Activated CD4-positive, alpha-beta T cell treated with anti-CD3 and anti-CD28 coated beads, Interleukin-2, Interleukin-4, amounts not matched to agents 100 ng/mL and 50 ng/mL, durations not matched to agents 16 hours and 8 hours (primary cell): Measurements from ENCODE around the gene TMEM163.
"Not testable (repeated sequence)": the region's sequence is repeated elsewhere in the genome, so short reads cannot be mapped to it uniquely, and the experiment has no call there.

Experiments used
- DNase-seq: peaks from one replicate; pipeline ENCODE4 v3.0.0-alpha.2; 2020; ENCODE audit warnings: low spot score

TMEM163 gene

GRCh38 chr2:134619250-134619649 is 99.5 kb downstream of the TMEM163 start:
- DNase-seq, result no peak

- DNase-seq, result not testable (repeated sequence)
Measured at GRCh38 chr2:134615480-134615879, 103.3 kb downstream of the TMEM163 start.

- no peak for DNase-seq
Measured at GRCh38 chr2:134611316-134611715, 107.5 kb downstream of the TMEM163 start.

GRCh38 chr2:134610871-134611270 is 107.9 kb downstream of the TMEM163 start:
- no peak for DNase-seq

GRCh38 chr2:134609924-134610513 is 108.8 kb downstream of the TMEM163 start:
- DNase-seq, result no peak

GRCh38 chr2:134603966-134604365 is 114.8 kb downstream of the TMEM163 start:
- DNase-seq, result no peak

- no peak for DNase-seq
Measured at GRCh38 chr2:134602666-134603065, 116.1 kb downstream of the TMEM163 start.

- DNase-seq, result no peak
Measured at GRCh38 chr2:134601264-134601663, 117.5 kb downstream of the TMEM163 start.

GRCh38 chr2:134600208-134600607 is 118.6 kb downstream of the TMEM163 start:
- no peak for DNase-seq

GRCh38 chr2:134599236-134599635 is 119.6 kb downstream of the TMEM163 start:
- no peak for DNase-seq

- DNase-seq, result no peak
Measured at GRCh38 chr2:134594399-134594798, 124.4 kb downstream of the TMEM163 start.

GRCh38 chr2:134593519-134593918 is 125.3 kb downstream of the TMEM163 start:
- DNase-seq, result no peak

- DNase-seq, result no peak
Measured at GRCh38 chr2:134592377-134592776, 126.4 kb downstream of the TMEM163 start.

GRCh38 chr2:134591526-134591925 is 127.3 kb downstream of the TMEM163 start:
- DNase-seq, result no peak

GRCh38 chr2:134590679-134591078 is 128.1 kb downstream of the TMEM163 start:
- no peak for DNase-seq

GRCh38 chr2:134589171-134590083 is 129.4 kb downstream of the TMEM163 start:
- DNase-seq, result not testable (repeated sequence)

- DNase-seq, result no peak
Measured at GRCh38 chr2:134588556-134588955, 130.2 kb downstream of the TMEM163 start.

- DNase-seq, result no peak
Measured at GRCh38 chr2:134586326-134586965, 132.4 kb downstream of the TMEM163 start.

- DNase-seq, result no peak
Measured at GRCh38 chr2:134583997-134584520, 134.7 kb downstream of the TMEM163 start.

- peak; percentile 10 for DNase-seq
Measured at GRCh38 chr2:134583462-134583861, 135.3 kb downstream of the TMEM163 start.

GRCh38 chr2:134582547-134582899 is 136.3 kb downstream of the TMEM163 start:
- no peak for DNase-seq

GRCh38 chr2:134581877-134582546 is 136.8 kb downstream of the TMEM163 start:
- DNase-seq, result no peak
